Naive thymus-derived CD8-positive, alpha-beta T cell (primary cell): ENCODE results near the gene CYSRT1. TPM values are rescaled to one million over a fixed set of nuclear protein-coding genes. Genes with fewer than 3 reads are reported as not detected.

ENCODE experiments used
- ATAC-seq, 2 donors: fragments of 150-1000 bp; cut with Tn5 transposase in 1 of 2; sonication (Bioruptor Pico), chemical (Tn5 transposase) in 1 of 2; 1 replicate in 1 of 2; 2 replicates in 1 of 2; pipeline ENCODE4 v1.10.0; 2021; ENCODE audit warnings: mild to moderate bottlenecking in 2 of 2, moderate library complexity in 2 of 2
- POLR2A ChIA-PET: fragments of 350-600 bp; sonication (Branson Sonifier 250); formaldehyde crosslinking; loops from one replicate; lab custom pipeline; 2021; ENCODE audit warnings: antibody characterized with exemption; lab: Charles Lee
- DNase-seq, 10 donors: peaks; one replicate each; pipeline versions ENCODE4 v3.0.0 to v3.0.0-alpha.2; 2020 to 2022
- H3K27ac Mint-ChIP-seq, 10 donors: one replicate each; pipeline ENCODE4 v1.8.0; 2020 to 2022; ENCODE audit warnings: mild to moderate bottlenecking in 10 of 10, mixed read lengths in 10 of 10, moderate library complexity in 4 of 10, inconsistent platforms in 1 of 10
- H3K27me3 Mint-ChIP-seq, 5 donors: one replicate each; pipeline ENCODE4 v1.8.0; 2021 to 2022; ENCODE audit warnings: mixed read lengths in 5 of 5
- H3K36me3 Mint-ChIP-seq, 3 donors: one replicate each; pipeline ENCODE4 v1.8.0; 2020 to 2022; ENCODE audit warnings: mixed read lengths in 3 of 3, mild to moderate bottlenecking in 2 of 3, inconsistent platforms in 1 of 3
- H3K4me1 Mint-ChIP-seq, 4 donors: one replicate each; pipeline ENCODE4 v1.8.0; 2021 to 2022; ENCODE audit warnings: mixed read lengths in 4 of 4
- H3K4me3 Mint-ChIP-seq, 10 donors: one replicate each; pipeline ENCODE4 v1.8.0; 2020 to 2022; ENCODE audit warnings: mild to moderate bottlenecking in 10 of 10, mixed read lengths in 10 of 10, moderate library complexity in 6 of 10, inconsistent platforms in 1 of 10
- H3K9me3 Mint-ChIP-seq, 9 donors: one replicate each; pipeline ENCODE4 v1.8.0; 2020 to 2022; ENCODE audit warnings: mixed read lengths in 9 of 9, mild to moderate bottlenecking in 3 of 9, inconsistent platforms in 1 of 9, moderate library complexity in 1 of 9
- polyA plus RNA-seq, 3 donors: library from polyadenylated mRNA; unstranded; fragments of 300-500 nt; fragmentation: Illumina TruSeq; gene quantifications; one replicate each; pipeline ENCODE4 v1.2.3, GENCODE V29; 2021
- total RNA-seq, 8 experiments: library from RNA in 2 of 8; stranded (reverse) in 2 of 8; gene quantifications; one replicate each; pipeline ENCODE4 v1.2.3 and lab custom pipeline; 2021 to 2026

Gene CYSRT1
- total and polyA plus RNA-seq, 5 experiments from 2014 or later, result 0.30 to 0.47 TPM; not detected in 3

DNA sequence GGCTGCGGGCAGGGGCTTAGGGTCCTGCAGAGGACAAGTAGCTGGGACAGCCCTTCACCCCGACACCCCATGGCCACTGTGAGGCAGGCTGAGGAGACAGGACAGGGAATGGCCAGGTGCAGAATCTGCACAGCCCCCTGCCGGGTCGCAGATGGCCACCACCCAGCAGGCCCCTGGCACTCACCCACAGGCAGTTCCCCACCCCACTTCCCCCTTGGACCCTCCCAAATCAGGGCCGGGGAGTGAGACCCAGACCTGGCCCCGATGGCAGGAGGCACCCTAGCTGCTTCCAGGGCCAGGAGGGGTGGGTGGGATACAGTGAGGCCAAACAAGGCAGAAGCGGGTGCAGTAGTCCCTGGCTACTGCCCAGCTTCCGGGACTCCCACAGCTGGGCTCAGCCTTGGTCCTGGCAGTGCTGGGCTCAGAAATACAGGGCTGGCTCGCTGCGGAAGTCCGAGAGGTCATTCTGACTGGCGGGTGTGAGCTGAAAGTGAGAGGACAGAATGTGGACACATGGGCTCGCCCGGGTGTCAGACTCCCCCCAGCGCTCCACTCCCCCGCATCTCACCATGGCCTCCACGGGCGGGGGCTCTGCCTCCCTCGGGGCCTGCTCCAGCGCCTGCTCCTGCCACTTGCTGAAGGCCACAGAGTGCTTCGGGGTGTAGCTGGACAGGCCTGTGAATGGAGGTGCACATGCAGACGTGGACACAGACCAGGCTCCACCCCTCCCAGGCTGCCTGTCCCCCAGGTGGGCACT is 33.1 kb upstream of the CYSRT1 start:
- Mint-ChIP-seq H3K27ac (peak overlapping the region in 1 of 10 donors; percentile 57), H3K9me3 (no peaks in the 10 kb centered on the region), H3K4me3 (no peak overlapping the region), H3K27me3 (no peaks in the 10 kb centered on the region), H3K4me1 (peaks cover 6 to 31% (median 30%) of the 10 kb centered on the region in 4 donors), H3K36me3 (peaks cover 0 to 4% (median 2%) of the 10 kb centered on the region in 3 donors)
- no peak for ATAC-seq
- POLR2A ChIA-PET, result interaction anchor here (1.4 to 8.1 kb wide), 3 partner anchors 10 to 49 kb away, joined by 3 to 135 read pairs (median 6); partner anchors contain the start of genes NDOR1, TMEM203 and TPRN
- no peak for DNase-seq

DNA sequence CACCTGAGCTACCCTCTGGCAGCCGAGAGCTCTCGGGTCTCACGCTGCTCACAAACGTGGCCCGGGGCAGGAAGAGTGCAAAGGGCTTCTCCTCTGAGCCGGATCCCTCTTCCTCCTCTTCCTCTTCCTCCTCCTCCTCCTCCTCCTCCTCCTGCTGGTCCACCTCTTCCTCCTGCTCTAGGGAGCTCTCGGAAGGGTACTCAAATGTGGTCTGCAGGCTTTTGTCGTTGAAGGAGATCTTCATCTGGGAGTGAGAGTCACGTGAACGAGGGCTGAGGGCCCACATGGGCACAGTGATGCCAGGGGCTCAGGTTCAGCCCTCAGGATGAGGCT is 32.6 kb upstream of the CYSRT1 start:
- Mint-ChIP-seq H3K4me3 (no peak overlapping the region), H3K9me3 (no peaks in the 10 kb centered on the region), H3K36me3 (peaks cover 0 to 4% (median 2%) of the 10 kb centered on the region in 3 donors), H3K27me3 (no peaks in the 10 kb centered on the region), H3K27ac (peak overlapping the region in 1 of 10 donors; percentile 52), H3K4me1 (peaks cover 6 to 27% (median 25%) of the 10 kb centered on the region in 4 donors)
- ATAC-seq, result no peak
- POLR2A ChIA-PET, result interaction anchor here (1.4 to 8.1 kb wide), 3 partner anchors 10 to 48 kb away, joined by 3 to 135 read pairs (median 6); partner anchors contain the start of genes NDOR1, TMEM203 and TPRN
- no peak for DNase-seq

DNA sequence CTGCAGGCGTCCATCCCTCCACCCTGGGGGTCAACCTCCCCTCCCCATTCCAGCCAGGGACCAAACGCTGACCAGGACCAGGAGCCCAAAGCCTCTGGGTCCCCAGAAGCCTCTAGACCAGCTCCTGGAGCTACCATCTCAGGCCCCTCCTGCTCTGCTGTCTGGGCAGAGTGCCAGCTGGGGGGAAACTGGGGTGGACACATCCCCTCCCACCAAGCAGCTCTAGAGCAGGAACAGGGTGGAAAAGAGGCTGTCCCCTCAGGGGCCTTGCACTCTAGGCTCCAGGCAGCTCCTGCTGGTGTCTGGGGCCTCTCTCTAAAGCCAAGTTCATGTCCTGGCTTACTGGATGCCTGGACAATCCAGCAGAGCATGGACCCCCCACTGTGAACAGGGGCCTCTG is 32.1 kb upstream of the CYSRT1 start:
- H3K9me3 Mint-ChIP-seq, result no peaks in the 10 kb centered on the region
- no peak overlapping the region for H3K27ac Mint-ChIP-seq
- no peak overlapping the region for H3K4me3 Mint-ChIP-seq
- H3K4me1 Mint-ChIP-seq, result peaks cover 6 to 23% (median 21%) of the 10 kb centered on the region in 4 donors
- DNase-seq (no peak), ATAC-seq (no peak)
- H3K36me3 Mint-ChIP-seq, result peaks cover 0 to 4% (median 0%) of the 10 kb centered on the region in 3 donors
- H3K27me3 Mint-ChIP-seq, result no peaks in the 10 kb centered on the region
- POLR2A ChIA-PET, result interaction anchor here (1.4 to 8.1 kb wide), 3 partner anchors 9 to 48 kb away, joined by 3 to 135 read pairs (median 6); partner anchors contain the start of genes NDOR1, TMEM203 and TPRN

DNA sequence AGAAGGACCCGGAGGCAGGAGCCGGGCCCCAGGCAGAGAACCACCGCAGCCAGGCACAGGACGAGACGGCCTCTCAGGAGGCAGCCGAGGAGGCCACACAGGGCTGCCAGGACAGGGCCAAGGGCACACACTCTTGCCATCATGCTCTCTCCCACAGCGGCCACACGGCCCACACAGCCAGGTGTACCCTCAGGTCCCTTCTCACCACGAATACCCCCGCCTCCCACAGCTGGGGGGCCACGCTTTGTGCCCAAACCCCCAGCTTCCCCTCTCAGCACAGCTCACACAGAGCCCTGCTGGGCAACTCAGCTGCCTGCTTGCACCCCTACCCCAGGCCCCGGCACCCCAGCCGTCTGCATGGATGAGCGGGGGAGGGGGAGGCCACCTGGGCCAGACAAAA is 31.2 kb upstream of the CYSRT1 start:
- peaks cover 0 to 4% (median 0%) of the 10 kb centered on the region in 3 donors for H3K36me3 Mint-ChIP-seq
- H3K27me3 Mint-ChIP-seq, result no peaks in the 10 kb centered on the region
- DNase-seq, result no peak
- POLR2A ChIA-PET, result interaction anchor here (8.1 kb wide), 1 partner anchor 8 kb away, joined by 135 read pairs; the partner anchor contains the start of genes NDOR1, TMEM203 and TPRN
- ATAC-seq, result no peak
- H3K4me1 Mint-ChIP-seq, result peaks cover 6 to 23% (median 19%) of the 10 kb centered on the region in 4 donors
- no peak overlapping the region for H3K4me3 Mint-ChIP-seq
- no peak overlapping the region for H3K27ac Mint-ChIP-seq
- no peaks in the 10 kb centered on the region for H3K9me3 Mint-ChIP-seq

DNA sequence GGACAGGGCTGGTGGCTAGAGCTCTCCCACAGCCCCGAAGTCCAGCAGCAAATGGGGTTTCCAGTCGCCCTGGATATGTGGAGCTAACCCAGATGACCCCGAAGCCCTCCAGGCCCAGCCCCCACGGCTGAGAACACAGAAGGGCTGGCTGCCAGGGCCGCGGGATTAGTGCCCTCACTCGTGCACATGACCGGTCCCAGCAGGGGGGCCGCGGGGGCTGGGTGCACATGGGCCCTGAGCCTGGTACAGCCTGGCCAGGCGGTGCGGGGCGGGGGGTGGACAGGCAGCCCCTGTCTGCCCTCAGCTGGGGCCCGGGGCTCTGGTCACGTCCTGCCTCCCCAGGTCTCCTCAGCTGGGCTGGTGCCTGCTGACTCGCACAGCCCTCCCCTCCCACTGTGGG is 30.6 kb upstream of the CYSRT1 start:
- no peaks in the 10 kb centered on the region for H3K27me3 Mint-ChIP-seq
- no peaks in the 10 kb centered on the region for H3K9me3 Mint-ChIP-seq
- no peak for ATAC-seq

DNA sequence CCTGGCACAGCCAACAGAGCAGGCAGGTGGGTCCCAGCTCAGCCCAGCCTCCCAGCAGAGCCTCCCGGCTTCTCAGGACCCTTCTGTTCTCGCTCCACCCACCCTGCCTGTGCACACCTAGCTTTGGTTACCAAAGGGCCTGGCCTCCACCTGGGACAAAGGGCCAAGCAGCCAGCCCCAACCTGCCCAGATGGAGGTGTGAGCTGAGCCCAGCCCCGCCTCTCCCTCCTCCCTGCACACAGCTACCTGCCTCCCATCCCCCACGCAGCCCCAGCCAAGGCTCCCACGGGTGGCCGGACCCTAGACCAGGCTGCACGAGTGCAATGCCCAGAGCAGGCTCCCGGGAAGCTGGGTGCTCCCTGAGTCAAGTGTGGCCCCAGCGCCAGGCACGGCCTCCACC is 30.1 kb upstream of the CYSRT1 start:
- H3K27ac Mint-ChIP-seq, result no peak overlapping the region
- peaks cover 0 to 4% (median 0%) of the 10 kb centered on the region in 3 donors for H3K36me3 Mint-ChIP-seq
- peaks cover 2 to 14% (median 9%) of the 10 kb centered on the region in 4 donors for H3K4me1 Mint-ChIP-seq
- no peak overlapping the region for H3K4me3 Mint-ChIP-seq
- no peak for ATAC-seq
- no peaks in the 10 kb centered on the region for H3K27me3 Mint-ChIP-seq
- DNase-seq, result no peak
- POLR2A ChIA-PET, result interaction anchor here (1.2 to 1.4 kb wide), 3 partner anchors 20 to 33 kb away, joined by 3 to 5 read pairs (median 3); partner anchors contain the start of gene RNF224
- no peaks in the 10 kb centered on the region for H3K9me3 Mint-ChIP-seq

More for the DNA sequence above, 30.6 kb upstream of the CYSRT1 start:
- Mint-ChIP-seq H3K4me3 (no peak overlapping the region), H3K27ac (no peak overlapping the region), H3K36me3 (peaks cover 0 to 4% (median 0%) of the 10 kb centered on the region in 3 donors), H3K4me1 (peaks cover 2 to 18% (median 13%) of the 10 kb centered on the region in 4 donors)
- POLR2A ChIA-PET, result interaction anchor here (1.3 to 8.1 kb wide), 2 partner anchors 8 to 21 kb away, joined by 3 to 135 read pairs; partner anchors contain the start of genes NDOR1, TMEM203 and TPRN
- no peak for DNase-seq

DNA sequence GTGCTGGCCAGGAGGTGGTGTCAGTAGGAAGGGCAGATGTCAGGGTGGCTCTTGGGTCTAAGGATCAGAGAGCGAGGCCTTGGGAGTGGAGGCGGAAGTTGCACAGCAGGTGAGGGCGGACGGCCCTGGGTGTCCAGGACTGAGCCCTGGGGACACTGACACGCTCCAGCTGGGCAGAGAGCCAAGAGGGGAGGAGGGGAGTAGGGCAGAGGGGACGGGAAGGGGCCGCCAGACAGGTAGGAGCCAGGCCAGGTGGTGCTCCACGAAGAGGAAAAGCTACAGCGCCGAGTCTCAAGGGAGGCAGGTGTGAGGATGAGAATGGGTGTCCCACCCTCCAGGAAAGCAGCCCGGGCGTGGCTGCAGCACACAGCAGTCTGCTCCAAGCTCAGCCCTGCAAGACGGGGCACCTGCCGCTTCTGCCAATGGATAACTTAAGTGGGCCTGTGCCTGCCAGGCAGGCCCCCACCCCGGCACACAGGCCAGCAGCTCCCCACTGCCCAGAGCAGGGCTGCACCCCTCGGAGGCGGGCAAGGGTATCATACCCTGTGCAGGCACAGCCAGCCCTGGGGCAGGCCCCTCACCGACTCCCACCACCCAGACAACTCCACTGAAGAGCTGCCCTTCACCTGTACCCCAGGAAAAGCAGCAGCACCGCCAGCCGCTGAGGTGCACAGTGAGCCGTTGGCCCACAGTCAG is 29.3 kb upstream of the CYSRT1 start:
- POLR2A ChIA-PET, result interaction anchor here (1.2 to 1.4 kb wide), 3 partner anchors 19 to 32 kb away, joined by 3 to 5 read pairs (median 3); partner anchors contain the start of gene RNF224
- Mint-ChIP-seq H3K9me3 (no peaks in the 10 kb centered on the region), H3K36me3 (peaks cover 0 to 2% (median 0%) of the 10 kb centered on the region in 3 donors), H3K4me1 (peaks cover 2 to 10% (median 5%) of the 10 kb centered on the region in 4 donors), H3K27ac (no peak overlapping the region), H3K4me3 (peak overlapping the region in 2 of 10 donors; percentile 43 to 56), H3K27me3 (no peaks in the 10 kb centered on the region)
- no peak for DNase-seq
- ATAC-seq, result no peak

DNA sequence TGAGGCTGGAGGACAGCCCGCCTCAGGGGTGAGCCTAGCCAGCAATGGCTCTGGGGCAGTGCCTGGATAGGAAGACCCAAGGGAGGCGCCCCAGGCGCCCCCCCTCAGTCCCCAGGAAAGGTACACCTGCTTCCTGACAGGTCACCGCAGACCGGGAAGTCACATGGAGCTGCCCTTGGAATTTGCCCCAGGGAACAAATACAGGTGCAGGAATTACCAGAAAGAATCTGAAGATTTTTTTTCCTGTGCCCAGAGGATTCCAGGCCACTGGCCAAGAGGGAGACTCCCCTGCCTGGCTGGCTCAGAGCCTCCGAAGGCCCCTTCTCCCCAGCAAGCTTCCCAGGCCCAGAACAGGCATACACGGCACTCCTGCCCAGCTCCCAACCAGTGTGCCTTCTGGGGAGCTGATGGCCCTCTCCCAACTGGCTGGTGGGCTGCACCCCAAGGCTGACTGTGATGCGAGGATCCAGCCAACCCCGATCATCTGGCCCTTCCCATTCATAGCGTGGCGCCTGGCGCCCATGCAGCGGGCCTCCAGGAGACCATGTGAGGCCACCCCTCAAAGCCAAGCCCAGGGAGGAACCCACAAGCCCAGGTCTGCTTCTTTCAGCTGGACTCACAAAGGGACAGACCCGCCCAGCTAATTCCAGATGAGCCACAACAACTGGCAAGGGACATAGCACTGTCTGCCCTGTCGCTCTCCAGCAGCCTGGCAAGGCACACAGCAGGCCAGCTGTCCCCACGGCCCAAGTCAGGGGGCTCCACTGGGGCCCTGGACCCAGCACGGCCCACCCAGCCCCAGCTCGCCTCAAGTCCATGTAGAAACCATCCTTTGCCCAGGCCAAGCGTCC is 26.7 kb upstream of the CYSRT1 start:
- POLR2A ChIA-PET, result interaction anchor here (1.1 to 11.7 kb wide), 4 partner anchors 8 to 69 kb away, joined by 3 to 135 read pairs (median 6); partner anchors contain the start of genes ANAPC2, RNF208, SSNA1 and TUBB4B
- ATAC-seq, result no peak
- Mint-ChIP-seq H3K4me1 (peaks cover 7 to 23% (median 15%) of the 10 kb centered on the region in 4 donors), H3K9me3 (no peaks in the 10 kb centered on the region), H3K4me3 (peak overlapping the region in 6 of 10 donors; percentile 16 to 68 (median 41)), H3K27me3 (no peaks in the 10 kb centered on the region), H3K36me3 (no peaks in the 10 kb centered on the region), H3K27ac (peak overlapping the region in 2 of 10 donors; percentile 41 to 43)
- DNase-seq, result no peak

DNA sequence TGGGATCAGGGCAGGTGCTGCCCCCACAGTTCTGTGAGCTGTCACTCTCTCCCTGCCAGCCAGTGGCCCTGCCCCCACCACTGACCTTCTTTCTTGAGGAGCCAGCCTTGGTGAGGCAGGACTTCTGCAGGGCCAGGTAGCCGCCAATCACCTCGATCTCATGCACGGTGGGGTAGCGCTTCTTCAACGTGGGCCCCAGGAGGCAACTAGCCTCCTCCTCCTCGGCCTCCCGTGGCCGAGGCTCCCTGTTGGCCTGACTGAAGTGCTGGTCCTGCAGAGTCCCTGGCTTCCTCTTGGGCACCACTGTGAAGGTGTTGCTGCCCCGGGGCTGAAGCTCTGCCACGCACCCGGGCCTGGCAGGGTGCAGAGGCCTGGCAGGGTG is 26.1 kb upstream of the CYSRT1 start:
- DNase-seq (no peak), ATAC-seq (no peak)
- Mint-ChIP-seq H3K36me3 (no peaks in the 10 kb centered on the region), H3K4me1 (peaks cover 7 to 29% (median 15%) of the 10 kb centered on the region in 4 donors), H3K27me3 (no peaks in the 10 kb centered on the region), H3K4me3 (peak overlapping the region in 4 of 10 donors; percentile 10 to 60 (median 28)), H3K9me3 (no peaks in the 10 kb centered on the region), H3K27ac (no peak overlapping the region)
- POLR2A ChIA-PET, result interaction anchor here (0.5 to 11.7 kb wide), 5 partner anchors 9 to 69 kb away, joined by 3 to 135 read pairs (median 5); partner anchors contain the start of genes ANAPC2, RNF208, SSNA1 and TUBB4B

DNA sequence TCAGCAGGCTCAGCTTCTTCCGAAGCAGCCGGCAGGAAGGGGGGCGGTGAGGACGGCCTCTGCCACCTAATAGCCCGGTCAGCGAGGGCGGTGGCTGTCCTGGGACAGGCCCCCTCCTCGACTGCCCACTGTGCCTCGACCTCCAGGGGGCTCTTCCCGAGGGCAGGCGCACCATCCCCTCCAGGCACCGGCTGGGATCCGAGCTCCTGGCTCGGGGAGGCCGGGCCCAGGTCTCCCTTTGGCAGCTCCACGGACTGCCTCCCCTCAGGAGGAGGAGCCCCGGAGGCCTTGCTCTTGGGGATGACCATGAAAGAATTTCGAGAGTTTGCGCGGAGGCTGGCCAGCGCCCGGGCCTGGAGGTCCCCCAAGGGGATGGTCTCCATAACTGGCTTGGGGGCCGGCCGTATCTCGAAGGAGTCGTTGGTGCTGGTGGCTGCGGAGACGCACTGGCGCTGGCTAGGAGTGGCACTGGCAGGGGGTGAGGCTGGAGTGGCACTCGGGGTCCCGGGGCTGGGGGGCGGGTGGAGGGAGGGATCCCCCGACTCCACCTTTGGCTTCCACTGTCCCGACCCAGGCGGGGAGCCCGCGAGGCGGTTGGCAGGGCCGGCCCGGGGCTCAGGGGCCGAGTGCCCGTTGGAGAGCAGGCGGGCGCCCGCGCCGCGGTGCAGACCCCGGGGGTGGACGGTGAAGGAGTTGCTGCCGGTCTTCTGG is 25.4 kb upstream of the CYSRT1 start:
- no peaks in the 10 kb centered on the region for H3K36me3 Mint-ChIP-seq
- DNase-seq, result no peak
- peak overlapping the region in 2 of 10 donors; percentile 59 to 86 for H3K27ac Mint-ChIP-seq
- H3K4me3 Mint-ChIP-seq, result peak overlapping the region; percentile 60 to 86 (median 78)
- POLR2A ChIA-PET, result interaction anchor here (0.5 to 11.7 kb wide), 5 partner anchors 9 to 70 kb away, joined by 3 to 135 read pairs (median 5); partner anchors contain the start of genes ANAPC2, RNF208, SSNA1 and TUBB4B
- H3K27me3 Mint-ChIP-seq, result no peaks in the 10 kb centered on the region
- peaks cover 7 to 36% (median 20%) of the 10 kb centered on the region in 4 donors for H3K4me1 Mint-ChIP-seq
- H3K9me3 Mint-ChIP-seq, result no peaks in the 10 kb centered on the region
- no peak for ATAC-seq
